HEK293 (cell line): Measurements from ENCODE around the gene MLKL.

ENCODE experiments used
- CTCF ChIA-PET: fragments of 350-600 bp; formaldehyde crosslinking; extraction: SDS; loops from one replicate; lab custom pipeline; 2021; ENCODE audit warnings: antibody characterized with exemption; lab: Yijun Ruan, JAX
- POLR2A ChIA-PET: fragments of 300-600 bp; formaldehyde crosslinking; extraction: SDS; loops from one replicate; lab custom pipeline; 2020; ENCODE audit warnings: antibody characterized with exemption, inconsistent platforms; lab: Yijun Ruan, JAX
- H3K27ac ChIP-seq: fragments of 200-500 bp; sonication (Bioruptor generic); 2 replicates; pipeline ENCODE4 v1.5.1; 2014; ENCODE audit warnings: low read depth, low read length, control low read depth, inconsistent platforms; ENCODE audit errors: extremely low read depth
- H3K36me3 ChIP-seq, 2 experiments: fragments of 200-500 bp in 1 of 2; sonication (Bioruptor generic) in 1 of 2; 1 replicate in 1 of 2; 2 replicates in 1 of 2; pipeline ENCODE4 v1.5.1; 2014 to 2017; ENCODE audit warnings: inconsistent platforms in 2 of 2, low read length in 2 of 2; ENCODE audit not compliant: control insufficient read depth in 2 of 2, insufficient read depth in 1 of 2
- H3K4me1 ChIP-seq: fragments of 200-500 bp; sonication (Bioruptor generic); 2 replicates; pipeline ENCODE4 v1.5.1; 2014; ENCODE audit warnings: mild to moderate bottlenecking, low read length, inconsistent platforms; ENCODE audit not compliant: control insufficient read depth, insufficient read depth
- H3K4me3 ChIP-seq: 2 replicates; pipeline ENCODE4 v1.5.1; 2011; ENCODE audit warnings: low read depth, mild to moderate bottlenecking, control low read depth, low read length, moderate library complexity
- H3K9me3 ChIP-seq: fragments of 200-500 bp; sonication (Bioruptor generic); 2 replicates; pipeline ENCODE4 v1.5.1; 2014; ENCODE audit warnings: low read depth, low read length, inconsistent platforms; ENCODE audit not compliant: control insufficient read depth, insufficient read depth
- BCL11B ChIP-seq: fragments of 450-650 bp; formaldehyde crosslinking; IDR thresholded peaks from 2 replicates; pipeline ENCODE4 v1.5.1; 2016; ENCODE audit warnings: low read depth, missing biosample characterization, missing genetic modification characterization
- IKZF3 ChIP-seq: fragments of 450-650 bp; IDR thresholded peaks from 2 replicates; pipeline ENCODE4 v1.5.0; 2018; ENCODE audit warnings: missing biosample characterization, mild to moderate bottlenecking, missing genetic modification characterization, moderate library complexity
- MEIS1 ChIP-seq: sonication (generic); formaldehyde crosslinking; IDR thresholded peaks from 2 replicates; pipeline ENCODE4 v1.8.1; 2022; ENCODE audit warnings: missing genetic modification reagents, mild to moderate bottlenecking, borderline replicate concordance
- MZF1 ChIP-seq: fragments of 450-650 bp; formaldehyde crosslinking; IDR thresholded peaks from 2 replicates; pipeline ENCODE4 v1.5.1; 2017; ENCODE audit warnings: missing biosample characterization, missing genetic modification characterization, borderline replicate concordance
- PRDM1 ChIP-seq: fragments of 450-650 bp; formaldehyde crosslinking; IDR thresholded peaks from 2 replicates; pipeline ENCODE4; 2016; ENCODE audit warnings: missing biosample characterization, missing genetic modification characterization
- RBAK ChIP-seq: fragments of 450-650 bp; formaldehyde crosslinking; IDR thresholded peaks from 2 replicates; pipeline ENCODE4 v1.5.1; 2016; ENCODE audit warnings: missing biosample characterization, missing genetic modification characterization
- SCRT1 ChIP-seq: fragments of 450-650 bp; formaldehyde crosslinking; IDR thresholded peaks from 2 replicates; pipeline ENCODE4 v1.5.1; 2016; ENCODE audit warnings: missing biosample characterization, missing genetic modification characterization, borderline replicate concordance
- TCF7L2 ChIP-seq: IDR thresholded peaks from 2 replicates; pipeline ENCODE4 v1.6.1; 2011; ENCODE audit warnings: low read depth, mild to moderate bottlenecking, inconsistent platforms, low read length, moderate library complexity, borderline replicate concordance
- WT1 ChIP-seq: fragments of 450-650 bp; formaldehyde crosslinking; IDR thresholded peaks from 2 replicates; pipeline ENCODE4 v1.5.1; 2016; ENCODE audit warnings: missing biosample characterization, missing genetic modification characterization
- YY2 ChIP-seq: fragments of 450-650 bp; formaldehyde crosslinking; IDR thresholded peaks from 2 replicates; pipeline ENCODE4 v1.5.1; 2016; ENCODE audit warnings: missing biosample characterization, missing genetic modification characterization
- ZFHX2 ChIP-seq: fragments of 450-650 bp; formaldehyde crosslinking; conservative IDR thresholded peaks from 2 replicates; pipeline ENCODE4 v1.5.1; 2016; ENCODE audit warnings: missing biosample characterization, missing genetic modification characterization
- ZFP37 ChIP-seq: fragments of 450-650 bp; formaldehyde crosslinking; IDR thresholded peaks from 2 replicates; pipeline ENCODE4 v1.5.1; 2016; ENCODE audit warnings: missing biosample characterization, missing genetic modification characterization
- ZNF133 ChIP-seq: fragments of 450-650 bp; formaldehyde crosslinking; IDR thresholded peaks from 2 replicates; pipeline ENCODE4 v1.5.1; 2016; ENCODE audit warnings: missing biosample characterization, missing genetic modification characterization
- ZNF140 ChIP-seq: fragments of 450-650 bp; formaldehyde crosslinking; IDR thresholded peaks from 2 replicates; pipeline ENCODE4 v1.5.1; 2016; ENCODE audit warnings: missing biosample characterization, missing genetic modification characterization
- ZNF248 ChIP-seq: fragments of 450-650 bp; formaldehyde crosslinking; IDR thresholded peaks from 2 replicates; pipeline ENCODE4 v1.5.1; 2017; ENCODE audit warnings: missing biosample characterization, missing genetic modification characterization
- ZNF341 ChIP-seq: fragments of 450-650 bp; formaldehyde crosslinking; IDR thresholded peaks from 2 replicates; pipeline ENCODE4; 2016; ENCODE audit warnings: low read depth, missing biosample characterization, missing genetic modification characterization
- ZNF529 ChIP-seq: fragments of 450-650 bp; formaldehyde crosslinking; IDR thresholded peaks from 2 replicates; pipeline ENCODE4 v1.5.1; 2017; ENCODE audit warnings: missing genetic modification characterization, missing biosample characterization; ENCODE audit not compliant: insufficient replicate concordance
- ZNF747 ChIP-seq: fragments of 450-650 bp; formaldehyde crosslinking; IDR thresholded peaks from 2 replicates; pipeline ENCODE4 v1.5.1; 2016; ENCODE audit warnings: missing biosample characterization, missing genetic modification characterization
- ZNF76 ChIP-seq: fragments of 450-650 bp; formaldehyde crosslinking; IDR thresholded peaks from 2 replicates; pipeline ENCODE4; 2016; ENCODE audit warnings: low read depth, missing biosample characterization, missing genetic modification characterization, borderline replicate concordance
- ZNF768 ChIP-seq: fragments of 450-650 bp; formaldehyde crosslinking; IDR thresholded peaks from 2 replicates; pipeline ENCODE4 v1.5.1; 2018; ENCODE audit warnings: missing biosample characterization, mild to moderate bottlenecking, missing genetic modification characterization
- TF ChIP-seq, protein P1 (sequence below): fragments of 450-650 bp; formaldehyde crosslinking; IDR thresholded peaks from 2 replicates; pipeline ENCODE4 v1.5.1; 2016; ENCODE audit warnings: missing biosample characterization, missing genetic modification characterization
- TF ChIP-seq, protein P2 (sequence below): fragments of 450-650 bp; formaldehyde crosslinking; IDR thresholded peaks from 2 replicates; pipeline ENCODE4 v1.5.1; 2016; ENCODE audit warnings: missing biosample characterization, missing genetic modification characterization, borderline replicate concordance

Gene MLKL

DNA sequence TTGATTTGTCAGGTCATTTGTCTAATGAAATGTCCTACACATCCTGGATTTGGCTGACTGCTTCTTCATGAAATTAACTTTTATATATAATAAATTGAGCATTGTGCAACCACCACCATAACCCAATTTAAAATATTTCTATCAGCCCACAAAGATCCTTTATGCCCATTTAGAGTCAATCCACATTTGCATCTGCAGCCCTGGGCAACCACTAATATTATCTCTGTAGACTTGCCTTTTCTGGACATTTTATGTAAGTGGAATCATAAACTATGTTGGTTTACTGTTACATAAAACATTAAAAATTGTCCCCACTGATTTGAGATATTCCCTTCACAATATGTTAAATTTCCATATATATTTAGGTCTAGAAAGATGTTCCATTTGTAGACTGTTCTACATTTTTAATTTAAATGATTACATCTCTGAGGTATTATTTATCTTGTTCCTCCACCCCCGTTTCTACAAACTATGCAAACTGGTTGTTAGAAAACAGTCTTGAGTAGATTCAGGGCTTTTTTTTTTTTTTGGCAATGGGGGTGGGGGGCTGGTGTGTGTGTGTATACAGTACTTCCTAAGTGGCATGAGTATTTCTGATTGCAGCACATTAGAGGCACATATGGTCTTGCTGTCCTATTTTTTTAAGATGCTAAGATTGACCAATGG, 50.7 kb downstream of the MLKL start (continued):
- TF ChIP-seq, protein P1, sequence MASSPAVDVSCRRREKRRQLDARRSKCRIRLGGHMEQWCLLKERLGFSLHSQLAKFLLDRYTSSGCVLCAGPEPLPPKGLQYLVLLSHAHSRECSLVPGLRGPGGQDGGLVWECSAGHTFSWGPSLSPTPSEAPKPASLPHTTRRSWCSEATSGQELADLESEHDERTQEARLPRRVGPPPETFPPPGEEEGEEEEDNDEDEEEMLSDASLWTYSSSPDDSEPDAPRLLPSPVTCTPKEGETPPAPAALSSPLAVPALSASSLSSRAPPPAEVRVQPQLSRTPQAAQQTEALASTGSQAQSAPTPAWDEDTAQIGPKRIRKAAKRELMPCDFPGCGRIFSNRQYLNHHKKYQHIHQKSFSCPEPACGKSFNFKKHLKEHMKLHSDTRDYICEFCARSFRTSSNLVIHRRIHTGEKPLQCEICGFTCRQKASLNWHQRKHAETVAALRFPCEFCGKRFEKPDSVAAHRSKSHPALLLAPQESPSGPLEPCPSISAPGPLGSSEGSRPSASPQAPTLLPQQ (tag by site-specific recombination): no peak
- no peak for TF ChIP-seq ZNF248 (tag by site-specific recombination)

DNA sequence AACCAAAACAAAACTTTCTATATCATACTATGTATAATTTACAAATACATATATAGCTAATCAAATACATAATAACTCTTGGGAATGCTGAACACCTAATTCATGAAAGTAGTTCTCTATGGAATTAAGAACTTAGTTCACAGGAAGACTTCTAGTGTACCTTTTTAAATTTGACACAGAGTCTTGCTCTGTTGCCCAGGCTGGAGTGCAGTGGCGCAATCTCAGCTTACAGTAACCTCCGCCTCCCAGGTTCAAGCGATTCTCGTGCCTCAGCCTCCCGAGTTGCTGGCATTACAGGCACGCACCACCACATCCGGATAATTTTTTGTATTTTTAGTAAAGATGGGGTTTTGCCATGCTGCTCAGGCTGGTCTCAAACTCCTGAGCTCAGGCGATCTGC, 58.7 kb downstream of the MLKL start:
- ChIA-PET POLR2A (interaction anchor here (0.7 to 1.4 kb wide), 2 partner anchors 14 to 17 kb away, joined by 3 to 4 read pairs; no protein-coding TSS in a partner anchor), CTCF (no interaction called here)
- TF ChIP-seq ZNF140 (tag by site-specific recombination) (no peak), ZNF768 (tag by site-specific recombination) (no peak), PRDM1 (tag by site-specific recombination) (no peak), IKZF3 (tag by site-specific recombination) (no peak), MZF1 (tag by site-specific recombination) (no peak), ZNF341 (tag by site-specific recombination) (no peak), BCL11B (tag by site-specific recombination) (no peak), TCF7L2 (no peak), SCRT1 (tag by site-specific recombination) (no peak), MEIS1 (CRISPR knock-in tag) (no peak), ZNF76 (tag by site-specific recombination) (no peak), WT1 (tag by site-specific recombination) (no peak), ZNF529 (tag by site-specific recombination) (no peak), ZFP37 (tag by site-specific recombination) (no peak), ZFHX2 (tag by site-specific recombination) (no peak), ZNF747 (tag by site-specific recombination) (no peak), YY2 (tag by site-specific recombination) (no peak), ZNF133 (tag by site-specific recombination) (no peak), RBAK (tag by site-specific recombination) (no peak)
- TF ChIP-seq, protein P2, sequence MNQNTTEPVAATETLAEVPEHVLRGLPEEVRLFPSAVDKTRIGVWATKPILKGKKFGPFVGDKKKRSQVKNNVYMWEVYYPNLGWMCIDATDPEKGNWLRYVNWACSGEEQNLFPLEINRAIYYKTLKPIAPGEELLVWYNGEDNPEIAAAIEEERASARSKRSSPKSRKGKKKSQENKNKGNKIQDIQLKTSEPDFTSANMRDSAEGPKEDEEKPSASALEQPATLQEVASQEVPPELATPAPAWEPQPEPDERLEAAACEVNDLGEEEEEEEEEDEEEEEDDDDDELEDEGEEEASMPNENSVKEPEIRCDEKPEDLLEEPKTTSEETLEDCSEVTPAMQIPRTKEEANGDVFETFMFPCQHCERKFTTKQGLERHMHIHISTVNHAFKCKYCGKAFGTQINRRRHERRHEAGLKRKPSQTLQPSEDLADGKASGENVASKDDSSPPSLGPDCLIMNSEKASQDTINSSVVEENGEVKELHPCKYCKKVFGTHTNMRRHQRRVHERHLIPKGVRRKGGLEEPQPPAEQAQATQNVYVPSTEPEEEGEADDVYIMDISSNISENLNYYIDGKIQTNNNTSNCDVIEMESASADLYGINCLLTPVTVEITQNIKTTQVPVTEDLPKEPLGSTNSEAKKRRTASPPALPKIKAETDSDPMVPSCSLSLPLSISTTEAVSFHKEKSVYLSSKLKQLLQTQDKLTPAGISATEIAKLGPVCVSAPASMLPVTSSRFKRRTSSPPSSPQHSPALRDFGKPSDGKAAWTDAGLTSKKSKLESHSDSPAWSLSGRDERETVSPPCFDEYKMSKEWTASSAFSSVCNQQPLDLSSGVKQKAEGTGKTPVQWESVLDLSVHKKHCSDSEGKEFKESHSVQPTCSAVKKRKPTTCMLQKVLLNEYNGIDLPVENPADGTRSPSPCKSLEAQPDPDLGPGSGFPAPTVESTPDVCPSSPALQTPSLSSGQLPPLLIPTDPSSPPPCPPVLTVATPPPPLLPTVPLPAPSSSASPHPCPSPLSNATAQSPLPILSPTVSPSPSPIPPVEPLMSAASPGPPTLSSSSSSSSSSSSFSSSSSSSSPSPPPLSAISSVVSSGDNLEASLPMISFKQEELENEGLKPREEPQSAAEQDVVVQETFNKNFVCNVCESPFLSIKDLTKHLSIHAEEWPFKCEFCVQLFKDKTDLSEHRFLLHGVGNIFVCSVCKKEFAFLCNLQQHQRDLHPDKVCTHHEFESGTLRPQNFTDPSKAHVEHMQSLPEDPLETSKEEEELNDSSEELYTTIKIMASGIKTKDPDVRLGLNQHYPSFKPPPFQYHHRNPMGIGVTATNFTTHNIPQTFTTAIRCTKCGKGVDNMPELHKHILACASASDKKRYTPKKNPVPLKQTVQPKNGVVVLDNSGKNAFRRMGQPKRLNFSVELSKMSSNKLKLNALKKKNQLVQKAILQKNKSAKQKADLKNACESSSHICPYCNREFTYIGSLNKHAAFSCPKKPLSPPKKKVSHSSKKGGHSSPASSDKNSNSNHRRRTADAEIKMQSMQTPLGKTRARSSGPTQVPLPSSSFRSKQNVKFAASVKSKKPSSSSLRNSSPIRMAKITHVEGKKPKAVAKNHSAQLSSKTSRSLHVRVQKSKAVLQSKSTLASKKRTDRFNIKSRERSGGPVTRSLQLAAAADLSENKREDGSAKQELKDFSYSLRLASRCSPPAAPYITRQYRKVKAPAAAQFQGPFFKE: no peak
- Histone ChIP-seq H3K27ac (no peak overlapping the region), H3K36me3 (peaks cover 87 to 90% of the 10 kb centered on the region in 2 experiments), H3K4me3 (no peak overlapping the region), H3K9me3 (no peaks in the 10 kb centered on the region), H3K4me1 (no peaks in the 10 kb centered on the region)
